PFSK-1 (cell line): ENCODE results near the gene SLC5A3.

Experiments
- POLR2AphosphoS5 ChIP-seq: IDR thresholded peaks from 2 replicates; pipeline ENCODE4 v1.6.1; 2012; ENCODE audit warnings: low read depth, mild to moderate bottlenecking, control low read depth, low read length, moderate library complexity
- REST ChIP-seq, 2 experiments: IDR thresholded peaks; 2 replicates each; pipeline versions ENCODE4 v1.6.1 to v1.8.0; 2011 to 2012; ENCODE audit warnings: low read depth in 2 of 2, low read length in 2 of 2, control low read depth in 1 of 2, inconsistent platforms in 1 of 2, mild to moderate bottlenecking in 1 of 2, moderate library complexity in 1 of 2; ENCODE audit not compliant: insufficient read depth in 1 of 2
- SIN3A ChIP-seq: IDR thresholded peaks from 2 replicates; pipeline ENCODE4 v1.6.1; 2012; ENCODE audit warnings: mild to moderate bottlenecking, low read length, moderate library complexity, borderline replicate concordance; ENCODE audit not compliant: insufficient read depth
- TAF1 ChIP-seq: IDR thresholded peaks from 2 replicates; pipeline ENCODE4 v1.6.1; 2012; ENCODE audit warnings: low read length, control low read depth, borderline replicate concordance; ENCODE audit not compliant: insufficient read depth

DNA sequence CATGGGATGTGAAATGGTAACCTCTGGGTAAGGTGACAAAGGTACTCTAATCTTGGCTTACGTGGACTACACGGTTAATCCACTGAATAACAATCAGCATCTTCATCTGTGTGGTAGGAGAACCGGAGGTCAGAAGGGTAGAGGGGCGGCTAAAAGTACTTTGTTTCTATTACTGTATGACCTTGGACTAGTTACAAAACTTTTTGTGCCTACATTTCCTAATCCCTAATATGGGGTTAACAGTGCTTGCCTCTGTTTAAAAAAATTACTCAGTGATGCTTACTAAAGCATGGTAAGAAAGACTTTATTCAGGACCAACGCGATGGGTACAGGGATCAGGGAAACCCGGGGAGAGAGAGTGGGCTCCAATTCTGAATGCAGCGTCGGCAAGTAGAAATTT is 1.7 kb upstream of the SLC5A3 start:
- TF ChIP-seq POLR2AphosphoS5 = no peak
- TF ChIP-seq REST (IDR thresholded peaks at IDR 0.05; ENCODE audit: insufficient read depth in 1 of 2, low read depth in 2 of 2, low read length in 2 of 2) = no peak
- TF ChIP-seq TAF1 = no peak
- TF ChIP-seq SIN3A = no peak
